HG03045 (cell line): ENCODE data around the gene ABCC10.
A peak's percentile ranks its signal among the peaks of the same experiment; 100 is the strongest.

ENCODE experiments used
- ATAC-seq: cut with Tn5 transposase; IDR thresholded peaks from one replicate; pipeline ENCODE4 v1.9.1; 2021; ENCODE audit warnings: mild to moderate bottlenecking, moderate library complexity; ENCODE audit not compliant: unreplicated experiment

Gene ABCC10

GRCh38 chr6:43468748-43469681 lies 41.7 kb downstream of the ABCC10 start:
- ATAC-seq = no peak

DNA sequence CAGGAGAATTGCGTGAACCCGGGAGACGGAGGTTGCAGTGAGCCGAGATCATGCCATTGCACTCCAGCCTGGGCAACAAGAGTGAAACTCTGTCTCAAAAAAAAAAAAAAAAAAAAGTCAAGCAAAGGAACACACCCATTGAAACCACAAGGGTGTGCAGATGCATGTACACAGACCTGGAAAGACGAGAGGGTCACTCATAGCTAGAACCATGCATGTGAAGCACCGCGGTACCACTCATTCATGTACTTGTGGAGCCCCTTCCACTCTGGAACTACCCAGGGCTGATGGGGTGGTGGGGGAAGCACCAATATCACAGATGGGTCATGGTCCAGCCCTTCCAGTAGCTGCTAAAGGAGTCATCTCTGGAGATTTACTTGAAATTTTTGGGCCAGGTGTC lies 42.6 kb downstream of the ABCC10 start:
- ATAC-seq = no peak

DNA sequence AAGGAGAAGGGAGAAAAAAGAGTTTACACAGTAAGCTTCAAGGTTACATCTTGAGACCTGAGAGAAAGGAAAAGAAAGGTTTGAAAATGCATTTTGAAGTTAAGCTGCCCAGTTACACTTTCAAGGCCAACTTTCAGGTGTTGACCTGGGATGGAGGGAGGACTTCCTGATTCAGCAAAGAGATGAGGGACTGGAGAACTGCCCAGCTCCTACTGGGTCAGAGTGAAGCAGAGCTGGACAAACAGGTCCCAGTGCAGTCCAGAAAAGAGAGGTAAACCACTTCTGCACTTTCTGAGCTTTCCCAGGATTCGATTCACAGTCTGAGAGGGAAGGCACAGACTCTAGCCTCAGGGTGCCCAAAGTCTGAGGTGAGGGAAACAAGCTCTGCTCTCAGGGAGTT lies 44.1 kb downstream of the ABCC10 start:
- no peak for ATAC-seq

- ATAC-seq = no peak
These were observed 45.2 kb downstream of the ABCC10 start for GRCh38 chr6:43472515-43472914.

DNA sequence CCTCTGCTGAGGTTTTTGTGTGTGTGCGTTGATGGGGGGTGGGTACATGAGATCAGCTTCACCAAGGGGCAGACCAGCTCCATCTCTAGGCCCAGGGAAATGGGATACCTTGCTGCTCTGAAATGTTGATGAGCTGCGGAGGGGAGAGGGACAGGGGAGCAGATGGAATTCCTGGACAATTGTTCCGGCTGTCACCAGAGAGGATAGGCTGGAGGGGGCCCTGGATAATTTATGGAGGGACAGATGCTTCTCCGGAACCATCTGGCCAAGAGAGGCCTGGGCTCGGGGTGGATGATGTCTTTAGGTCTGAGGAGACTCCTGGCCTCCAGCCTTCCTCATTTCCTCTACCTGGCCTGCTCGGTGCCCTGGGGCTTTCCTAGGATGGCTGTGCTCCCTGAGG lies 48.2 kb downstream of the ABCC10 start:
- ATAC-seq = no peak

DNA sequence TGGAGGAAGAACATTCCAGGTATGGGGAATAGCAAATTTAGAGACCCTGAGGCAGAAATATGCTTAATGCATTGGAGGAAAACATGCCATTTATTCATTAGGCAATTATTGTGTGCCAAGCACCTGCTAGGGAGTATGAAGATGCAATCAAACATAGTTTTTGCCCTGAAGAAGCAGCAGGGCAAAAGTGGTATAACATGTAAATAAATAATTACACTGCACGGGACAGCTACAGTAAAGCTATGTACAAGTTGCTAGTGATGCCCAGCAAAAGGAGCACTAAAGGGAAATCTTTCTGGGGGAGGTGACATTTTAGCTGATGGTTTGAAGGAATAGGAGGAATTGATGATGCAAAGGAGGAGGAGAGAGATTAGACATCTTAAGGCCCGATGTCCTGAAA lies 49.4 kb downstream of the ABCC10 start:
- ATAC-seq = no peak

DNA sequence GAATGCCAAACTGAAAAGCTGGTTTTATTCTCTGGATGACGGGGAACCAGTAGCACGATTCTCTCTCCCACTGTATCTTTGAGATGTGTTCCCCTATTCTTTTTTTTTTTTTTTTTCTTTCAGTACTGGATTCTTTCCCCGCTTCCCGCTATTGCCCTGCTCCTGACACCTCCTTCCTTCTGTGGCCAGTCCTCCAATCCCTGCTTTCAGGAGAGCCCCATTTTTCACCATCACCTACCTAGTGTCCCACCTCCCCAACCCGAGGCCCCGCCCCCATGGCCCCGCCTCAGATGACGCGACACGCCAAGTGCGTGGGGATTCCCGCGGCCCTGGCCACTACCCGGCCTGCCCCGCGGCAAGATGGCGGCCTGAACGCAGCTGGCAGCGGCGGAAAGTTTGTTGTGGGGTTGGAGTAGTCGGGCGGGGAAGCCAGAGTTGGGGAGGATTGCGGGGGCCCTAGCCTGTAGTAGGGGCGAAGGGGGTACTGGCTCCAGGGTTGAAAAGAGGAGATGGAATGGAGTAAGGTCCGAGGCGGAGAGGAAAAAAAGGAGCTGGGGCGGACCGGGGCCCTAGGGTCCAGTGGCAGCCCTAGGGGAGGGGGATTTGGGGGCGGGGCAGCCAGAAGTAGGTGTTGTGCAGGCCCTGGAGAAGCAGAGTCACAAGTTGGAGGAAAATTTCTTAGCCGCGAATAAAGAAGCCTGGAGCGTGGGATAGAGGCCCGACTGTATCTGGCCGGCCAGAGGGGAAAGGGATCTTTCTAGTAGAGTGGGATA lies 50.1 kb downstream of the ABCC10 start, which contains the start of gene TJAP1:
TJAP1 (plus strand) TSS at position 336 of the 773 bp plus-strand sequence. CDS start 21,432 bp downstream, outside the sequence.
- peak; percentile 91 for ATAC-seq

DNA sequence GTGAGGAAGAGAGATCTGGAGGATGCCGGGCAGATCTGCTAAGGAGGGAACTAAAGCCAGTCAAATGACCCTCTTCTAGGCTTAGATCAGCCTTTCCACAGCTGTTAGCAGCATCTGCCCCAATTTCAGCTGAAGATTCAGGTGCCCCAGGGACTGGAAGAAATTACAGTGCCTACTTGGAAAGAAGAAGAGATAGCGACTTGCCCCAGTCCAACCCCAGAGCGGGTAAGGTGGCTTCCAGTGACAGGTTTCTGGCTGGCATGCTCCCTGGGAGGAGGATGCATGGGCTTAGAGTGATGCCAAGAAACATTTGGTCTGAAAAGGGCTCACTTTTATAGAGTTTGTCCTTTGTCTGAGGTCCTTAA lies 50.6 kb downstream of the ABCC10 start:
- ATAC-seq = no peak

DNA sequence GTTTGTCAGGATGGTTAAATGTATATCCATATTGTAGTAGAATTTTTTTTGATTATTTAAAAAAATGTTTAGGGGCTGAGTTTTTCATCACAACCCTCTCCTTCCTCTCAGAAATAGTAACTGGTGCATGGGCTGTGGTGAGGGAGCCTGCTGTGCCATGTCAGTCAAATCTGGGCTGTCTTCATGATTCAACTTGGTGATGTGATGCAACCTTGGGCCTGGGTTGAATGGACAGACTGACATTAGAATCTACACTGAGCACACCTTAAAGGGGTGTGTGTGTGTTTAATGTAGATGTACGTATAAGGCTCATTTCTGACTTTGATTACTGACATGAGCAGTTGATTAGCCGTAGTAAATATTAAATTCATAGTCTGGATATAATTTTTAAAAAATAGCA lies 53.7 kb downstream of the ABCC10 start:
- no peak for ATAC-seq

DNA sequence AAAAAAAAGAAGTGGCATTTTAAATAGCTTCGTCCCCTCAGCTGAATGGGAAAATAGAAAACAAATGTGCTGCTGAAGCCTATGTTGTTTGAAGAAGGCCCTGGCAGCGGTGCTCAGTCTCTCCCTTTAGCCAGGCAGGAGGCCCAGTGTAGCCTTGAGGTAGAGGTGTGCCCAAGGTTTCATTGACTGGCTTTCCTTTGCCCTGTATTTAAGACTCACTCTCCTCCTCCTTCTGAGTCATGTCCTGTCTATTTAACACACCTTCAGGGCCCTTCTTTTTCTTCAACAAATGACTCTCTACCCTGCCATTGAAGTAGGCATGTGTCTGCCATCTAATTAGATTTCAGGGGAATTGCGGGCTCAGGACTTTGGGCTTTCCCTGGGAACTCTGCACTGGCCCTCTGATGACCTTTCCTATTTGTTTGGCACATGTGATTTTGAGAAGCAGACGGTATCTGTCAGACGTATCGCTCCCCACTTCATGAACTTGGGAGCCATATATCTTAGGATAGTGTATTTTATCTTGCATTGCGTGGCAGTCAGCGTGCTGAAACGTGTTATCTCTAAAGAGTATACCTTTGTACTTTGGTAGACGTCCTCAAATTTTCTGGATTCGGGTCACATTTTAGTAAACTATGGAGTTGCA lies 54.4 kb downstream of the ABCC10 start:
- ATAC-seq = no peak

GRCh38 chr6:43488667-43489276 lies 61.4 kb downstream of the ABCC10 start:
- no peak for ATAC-seq

DNA sequence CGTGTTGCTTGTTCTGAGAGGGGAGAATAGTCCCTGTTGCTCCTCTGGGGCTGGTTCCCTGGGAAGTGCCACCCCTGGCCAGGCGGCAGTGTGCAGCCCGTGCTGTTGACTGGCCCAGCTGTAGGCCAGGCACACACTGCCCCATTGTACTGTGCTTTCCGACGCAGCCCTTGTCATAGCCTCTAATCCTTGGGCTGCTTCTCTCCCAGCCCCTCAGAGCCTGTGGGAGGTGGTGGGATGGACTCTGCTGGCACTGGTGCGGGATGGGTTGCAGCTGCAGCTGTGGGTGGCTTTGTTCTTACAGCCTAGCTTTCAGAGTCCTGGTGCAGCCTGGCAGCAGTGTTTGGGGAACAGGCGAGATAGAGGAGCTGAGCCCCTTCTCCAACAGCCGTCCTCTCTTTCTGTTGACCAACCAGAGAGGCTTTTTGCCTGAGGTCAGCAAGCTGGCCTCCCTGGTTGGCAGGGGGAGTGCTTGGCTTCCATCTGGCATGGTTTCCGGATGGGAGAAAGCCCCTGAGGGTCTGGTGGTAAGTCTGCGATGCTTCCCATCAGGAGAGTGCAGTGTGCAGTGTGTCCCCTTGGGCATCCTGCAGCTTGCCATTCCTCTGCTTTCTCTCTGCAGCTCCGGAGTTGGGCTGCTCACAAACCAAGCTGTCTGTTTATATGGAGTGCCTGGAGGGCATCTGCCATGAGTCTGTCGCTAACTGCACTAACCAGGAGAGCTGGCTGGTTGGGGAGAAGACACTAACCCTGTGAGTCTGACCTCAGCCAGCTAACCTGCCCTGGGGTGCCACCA lies 62.1 kb downstream of the ABCC10 start:
- ATAC-seq = no peak

GRCh38 chr6:43490523-43490939 lies 63.2 kb downstream of the ABCC10 start:
- no peak for ATAC-seq

DNA sequence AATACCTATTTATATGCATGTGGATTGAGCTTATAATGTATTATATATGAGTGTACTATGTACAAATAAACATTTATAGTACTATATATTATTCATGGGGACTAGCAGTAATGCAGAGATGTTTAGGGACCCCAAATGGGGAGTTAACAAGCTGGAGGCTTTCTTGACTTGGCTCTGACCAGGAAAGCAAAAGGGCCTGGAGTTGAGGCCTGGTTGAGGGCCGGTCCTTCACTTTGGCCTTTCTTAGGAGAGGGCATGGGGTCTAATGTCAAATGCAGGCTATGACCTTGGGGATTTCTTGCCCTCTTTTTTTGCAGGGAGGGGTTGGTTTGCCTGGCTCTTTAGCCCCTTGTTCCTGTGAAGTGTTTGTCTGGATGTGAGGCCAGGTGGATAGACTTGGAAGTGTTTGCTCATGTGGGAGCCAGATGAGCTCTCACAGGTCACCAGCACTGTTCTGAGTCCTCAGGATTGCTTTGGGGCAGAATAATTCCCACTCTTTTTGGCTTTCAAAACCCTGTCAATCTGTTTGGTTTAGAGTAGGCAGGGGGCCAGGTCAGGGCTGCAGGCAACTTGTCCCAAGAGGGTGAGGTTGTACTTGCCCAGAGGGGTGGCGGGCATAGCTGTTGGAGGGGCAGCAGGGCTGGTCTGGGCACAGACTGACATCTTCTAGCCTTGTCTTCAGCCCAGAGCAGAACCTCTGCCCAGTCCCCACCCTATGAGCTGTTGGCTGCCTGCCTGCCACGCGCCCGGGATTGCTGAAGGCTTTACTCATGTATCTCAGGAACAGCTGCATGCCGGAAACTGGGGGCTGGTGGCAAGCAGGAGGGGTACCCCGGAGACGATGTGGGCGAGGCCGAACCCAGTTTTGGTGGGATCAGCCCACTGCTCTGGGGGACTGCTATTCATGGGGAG lies 64.7 kb downstream of the ABCC10 start:
- ATAC-seq = no peak

DNA sequence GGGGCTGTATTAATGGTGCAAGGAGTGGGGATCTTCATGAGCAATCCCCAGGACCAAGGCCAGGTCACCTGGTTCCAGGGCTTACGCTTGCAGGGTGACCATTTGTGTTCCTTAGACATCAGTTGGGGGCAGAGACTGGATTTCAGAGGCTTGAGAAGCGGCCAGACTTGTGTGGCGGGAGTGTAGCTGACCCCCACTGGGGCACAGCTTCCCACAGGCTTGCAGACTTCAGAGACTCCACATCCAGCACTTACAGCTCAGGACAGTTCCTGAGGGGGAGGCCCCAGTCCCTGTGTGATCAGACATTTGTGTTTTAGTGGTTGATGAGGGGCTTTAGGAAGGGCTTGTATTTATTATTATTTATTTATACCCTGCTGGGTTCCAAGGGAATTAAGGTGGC lies 65.3 kb downstream of the ABCC10 start:
- no peak for ATAC-seq

DNA sequence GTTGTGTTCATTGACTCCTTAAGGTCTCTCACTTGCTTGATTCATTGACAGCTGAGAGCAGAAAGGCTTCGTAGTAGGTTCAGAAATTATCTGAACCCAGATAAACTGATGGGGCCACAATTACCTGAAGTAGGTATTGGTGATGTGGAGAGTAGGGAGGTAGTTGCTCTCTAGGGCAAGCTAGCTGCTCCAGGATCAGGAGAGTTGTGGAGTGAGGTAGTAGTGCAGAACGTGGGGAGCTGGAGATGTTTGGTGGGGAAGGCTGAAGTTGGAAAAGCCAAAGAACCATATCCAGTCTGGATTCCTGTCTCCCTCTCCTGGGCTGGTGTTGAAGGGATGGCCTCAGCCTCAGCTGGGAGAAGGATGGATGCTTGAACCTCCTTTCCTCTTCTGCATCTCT lies 65.9 kb downstream of the ABCC10 start:
- no peak for ATAC-seq

GRCh38 chr6:43493833-43494232 lies 66.5 kb downstream of the ABCC10 start:
- no peak for ATAC-seq

DNA sequence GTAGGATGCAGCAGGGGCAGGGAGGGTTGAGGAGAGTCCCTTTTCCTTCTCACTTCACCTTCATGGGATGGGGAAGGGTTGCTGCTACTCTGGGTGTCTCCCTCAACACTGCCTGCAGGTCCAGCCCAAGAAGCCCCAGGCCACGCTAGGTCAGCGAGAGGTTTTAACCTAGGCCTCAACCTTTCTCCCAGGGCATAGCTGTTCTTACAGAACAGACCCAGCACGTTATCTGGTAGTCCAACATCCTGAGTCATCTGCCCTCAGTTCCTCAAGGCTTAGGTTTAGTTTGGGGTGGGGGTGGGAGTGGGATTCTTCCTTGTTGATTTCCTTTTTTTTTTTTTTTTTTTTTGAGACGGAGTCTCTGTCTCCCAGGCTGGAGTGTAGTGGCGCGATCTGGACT lies 67.0 kb downstream of the ABCC10 start:
- ATAC-seq = no peak

- ATAC-seq = no peak
These were observed 67.4 kb downstream of the ABCC10 start for GRCh38 chr6:43494766-43495165.
